GM19397 (cell line): Measurements from ENCODE around the gene ETV4.

ENCODE experiments used
- ATAC-seq: cut with Tn5 transposase; IDR thresholded peaks from one replicate; pipeline ENCODE4 v1.9.1; 2021; ENCODE audit warnings: mild to moderate bottlenecking, moderate library complexity; ENCODE audit not compliant: unreplicated experiment

ETV4 gene

DNA sequence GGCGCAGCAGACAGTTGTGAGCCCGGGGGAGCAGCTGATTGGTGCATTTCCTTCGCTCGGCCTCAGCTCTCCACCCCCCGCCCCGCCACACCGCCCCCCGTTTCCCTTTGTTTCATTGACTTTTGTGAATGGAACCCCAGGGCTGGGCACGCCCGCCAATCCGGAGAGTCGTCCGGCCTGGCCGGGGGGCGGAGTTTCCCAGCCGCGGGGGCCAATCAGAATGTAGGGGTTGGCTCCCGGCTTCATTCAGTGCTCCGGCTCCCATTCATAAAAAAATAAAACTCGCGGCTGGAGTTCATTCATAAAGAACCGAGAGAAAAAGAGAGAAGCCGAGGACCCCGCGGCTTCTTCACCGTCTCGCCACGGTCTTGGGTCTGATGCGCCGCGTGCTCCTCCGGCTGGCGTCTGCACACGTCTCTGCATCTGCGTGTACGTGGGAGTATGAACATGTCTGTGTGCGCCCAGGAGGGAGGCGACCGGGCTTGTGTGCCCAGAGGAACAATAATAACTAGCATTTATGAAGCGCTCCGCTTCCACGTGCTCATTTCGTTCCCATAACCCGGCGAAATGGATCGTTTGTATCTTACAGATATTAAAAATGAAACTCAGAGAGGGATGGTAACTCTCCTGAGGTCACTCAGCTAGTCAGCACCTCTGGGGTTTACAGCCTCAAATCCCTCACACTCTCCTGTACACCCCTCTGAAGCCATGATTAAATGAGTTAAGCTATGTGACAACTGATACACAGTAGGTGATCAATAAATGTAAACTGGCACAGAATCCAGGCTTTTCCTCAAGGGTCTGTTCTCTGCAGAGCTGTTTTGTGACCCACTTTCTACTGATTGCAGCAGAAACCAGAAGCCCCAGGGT is at the start of gene ETV4:
Gene ETV4, minus strand, starts transcription at position 22 of the 870 bp plus-strand sequence. CDS start 723 bp downstream, outside the sequence.
- peak; percentile 88 for ATAC-seq

DNA sequence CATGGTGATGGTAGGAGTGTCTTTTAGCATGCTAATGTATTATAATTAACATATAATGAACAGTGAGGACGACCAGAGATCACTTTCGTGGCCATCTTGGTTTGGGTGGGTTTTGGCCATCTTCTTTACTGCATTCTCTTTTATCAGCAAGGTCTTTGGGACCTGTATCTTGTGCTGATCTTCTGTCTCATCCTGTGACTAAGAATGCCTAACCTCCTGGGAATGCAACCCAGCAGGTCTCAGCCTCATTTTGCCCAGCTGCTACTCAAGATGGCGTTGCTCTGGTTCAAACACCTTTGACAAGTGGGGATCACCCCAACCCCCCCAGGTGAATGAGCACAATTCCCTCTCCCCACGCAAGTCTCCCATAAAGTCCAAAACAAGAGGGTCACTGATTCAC is 49.3 kb upstream of the ETV4 start:
- no peak for ATAC-seq

DNA sequence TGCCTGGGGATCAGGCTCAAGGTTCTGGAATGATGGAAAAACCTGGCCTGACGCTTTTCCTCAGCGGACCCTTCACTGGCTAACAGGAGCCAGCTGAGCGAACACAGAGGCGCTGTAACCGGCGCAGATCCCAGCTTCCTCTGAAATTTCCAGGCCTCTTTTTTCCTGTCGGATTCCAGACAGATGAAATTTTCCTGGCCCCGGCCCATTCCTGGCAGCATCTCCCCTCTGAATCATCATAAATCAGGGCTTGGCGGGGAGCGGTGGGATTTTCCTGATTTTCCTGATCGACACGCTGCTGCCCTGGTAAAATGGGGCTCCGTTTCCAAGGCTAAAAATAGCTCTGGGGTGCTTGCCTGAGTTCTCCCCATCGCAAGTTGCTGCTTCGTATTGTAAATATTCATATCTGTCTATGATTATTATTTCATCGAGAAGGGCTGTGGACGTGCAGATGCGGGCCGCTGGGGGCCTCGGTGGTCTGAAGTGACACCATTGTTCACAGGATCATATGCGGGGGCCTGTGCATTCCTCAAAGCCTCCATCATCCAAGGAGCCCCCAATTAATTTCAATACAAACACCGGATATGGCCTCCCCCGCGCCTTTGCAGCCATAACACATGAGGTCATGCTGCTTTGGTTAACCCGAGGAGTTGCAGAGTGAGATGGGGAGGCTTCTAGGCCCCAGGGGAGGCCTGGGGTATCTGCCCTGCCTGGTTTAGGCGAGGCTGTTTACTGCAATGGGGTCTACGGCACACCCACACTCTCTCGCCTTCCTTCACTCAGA is 45.8 kb upstream of the ETV4 start:
- no peak for ATAC-seq

DNA sequence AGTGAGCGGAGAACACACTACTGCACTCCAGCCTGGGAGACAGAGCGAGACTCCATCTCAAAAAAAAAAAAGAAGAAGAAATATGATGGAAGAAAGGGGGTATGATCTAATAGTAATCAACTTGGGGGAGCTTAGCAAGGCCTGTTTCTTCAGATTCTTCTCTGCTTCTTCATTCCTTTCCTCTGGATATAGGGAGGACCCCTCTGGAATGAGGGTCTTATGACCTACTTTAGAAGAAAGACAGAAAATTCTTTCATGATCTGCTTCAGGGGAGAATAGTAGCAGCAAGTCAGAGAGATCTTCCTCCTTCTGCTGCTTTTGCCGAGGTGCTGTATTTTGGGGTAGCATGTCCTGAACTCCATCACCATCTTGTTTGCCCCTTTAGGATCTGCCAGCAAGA is 44.9 kb upstream of the ETV4 start:
- ATAC-seq, result no peak

DNA sequence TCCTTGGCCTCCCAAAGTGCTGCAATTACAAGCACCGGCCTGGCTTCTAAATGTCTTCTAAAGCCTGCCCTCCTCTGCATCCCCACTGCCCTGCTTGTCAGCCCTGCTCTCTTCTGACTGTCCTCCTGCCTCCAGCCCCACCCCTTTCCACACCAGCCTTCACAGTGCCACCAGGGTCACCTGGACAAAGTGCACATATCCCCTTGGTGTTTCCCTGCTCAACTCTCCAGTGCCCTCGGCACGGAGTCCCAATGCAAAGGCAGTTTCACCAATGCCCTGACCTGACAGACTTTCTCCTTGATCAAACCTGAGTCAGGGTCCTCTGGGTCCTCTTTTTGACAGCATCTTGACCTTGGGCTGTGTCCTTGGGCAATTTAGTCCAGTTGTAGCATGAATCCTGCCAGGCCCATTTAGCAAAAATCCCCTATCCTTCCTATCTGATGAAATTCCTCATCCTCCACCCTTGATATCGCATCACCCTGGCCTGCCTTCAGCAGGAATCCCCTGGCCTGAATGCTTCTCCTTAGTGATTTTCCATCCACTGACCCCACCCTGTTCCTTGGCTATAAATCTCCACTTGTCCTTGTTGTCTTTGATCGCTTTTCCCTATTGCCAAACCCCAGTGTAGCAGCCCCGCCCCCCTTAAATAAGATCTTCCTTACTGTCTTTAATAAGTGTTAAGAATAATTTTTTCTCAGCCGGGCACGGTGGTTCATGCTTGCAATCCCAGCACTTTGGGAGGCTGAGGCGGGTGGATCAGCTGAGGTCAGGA is 42.7 kb upstream of the ETV4 start:
- ATAC-seq, result no peak

DNA sequence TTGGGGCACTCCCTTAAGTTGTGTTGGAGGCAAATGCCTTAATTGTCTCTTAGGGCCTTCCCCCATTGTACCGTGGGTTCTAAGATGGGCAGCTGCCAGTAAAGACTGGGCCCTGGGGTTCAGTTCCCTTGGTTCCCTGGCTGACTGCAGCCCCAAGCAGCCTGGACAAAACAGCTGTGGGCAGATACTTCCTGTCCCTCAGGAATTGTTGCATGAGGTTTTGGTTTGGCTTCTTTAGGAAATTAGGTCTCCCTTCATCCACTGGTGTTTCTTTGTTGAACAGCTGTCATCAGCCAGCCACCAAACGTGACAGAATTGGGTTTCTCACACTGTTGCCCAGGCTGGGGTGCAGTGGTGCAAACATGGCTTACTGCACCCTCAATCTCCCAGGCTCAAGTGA is 42.0 kb upstream of the ETV4 start:
- ATAC-seq, result no peak

DNA sequence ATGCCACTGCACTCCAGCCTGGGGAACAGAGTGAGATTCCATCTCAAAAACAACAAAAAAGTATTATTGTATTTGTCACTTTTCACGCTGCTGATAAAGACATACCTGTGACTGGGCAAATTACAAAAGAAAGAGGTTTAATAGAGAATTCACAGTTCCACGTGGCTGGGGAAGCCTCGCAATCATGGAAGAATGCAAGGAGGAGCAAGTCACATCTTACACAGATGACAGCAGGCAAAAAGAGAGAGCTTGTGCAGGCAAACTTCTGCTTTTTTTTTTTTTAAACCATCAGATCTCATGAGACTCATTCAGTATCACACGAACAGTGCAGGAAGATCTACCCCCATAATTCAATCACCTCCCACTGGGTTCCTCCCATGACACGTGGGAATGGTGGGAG is 41.5 kb upstream of the ETV4 start:
- ATAC-seq, result no peak

DNA sequence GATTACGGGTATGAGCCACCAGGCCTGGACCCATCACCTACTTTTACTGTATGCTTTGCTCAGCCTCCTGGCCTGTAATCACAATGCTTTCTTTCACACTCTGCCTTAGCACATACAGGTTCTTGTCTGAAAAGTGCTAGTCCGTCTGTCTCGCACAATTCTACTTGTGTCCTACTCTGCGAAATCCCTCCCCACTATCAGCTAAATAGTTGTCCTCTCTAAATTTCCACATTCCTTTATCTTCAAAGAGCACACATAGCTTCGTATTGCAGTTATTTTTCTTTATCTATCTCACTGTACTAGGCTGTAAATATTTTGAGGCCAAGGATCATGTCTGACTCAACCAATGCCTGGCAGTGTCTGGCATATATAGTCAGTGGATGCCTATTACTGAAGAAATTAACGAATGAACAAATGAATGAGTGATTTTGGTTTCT is 38.5 kb upstream of the ETV4 start:
- ATAC-seq, result no peak

DNA sequence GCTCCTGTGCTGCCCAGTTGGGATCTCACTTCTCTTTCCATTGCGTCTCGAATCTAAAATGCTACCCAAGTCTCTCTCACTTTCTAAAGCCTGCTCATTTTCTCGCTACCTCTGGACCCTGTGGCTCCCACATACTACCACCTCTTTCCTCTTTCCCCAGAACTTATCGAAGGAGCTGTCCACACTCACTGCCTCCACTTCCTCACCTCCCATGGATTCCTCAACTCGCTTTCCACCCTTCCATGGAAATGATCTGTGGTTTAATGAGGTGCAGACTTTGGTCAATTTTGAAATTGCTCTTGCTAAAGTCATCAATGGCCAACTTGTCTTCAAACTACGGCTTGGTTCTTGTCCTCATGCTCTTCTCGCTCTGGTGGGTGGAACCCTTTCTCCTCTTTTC is 37.2 kb upstream of the ETV4 start:
- no peak for ATAC-seq

DNA sequence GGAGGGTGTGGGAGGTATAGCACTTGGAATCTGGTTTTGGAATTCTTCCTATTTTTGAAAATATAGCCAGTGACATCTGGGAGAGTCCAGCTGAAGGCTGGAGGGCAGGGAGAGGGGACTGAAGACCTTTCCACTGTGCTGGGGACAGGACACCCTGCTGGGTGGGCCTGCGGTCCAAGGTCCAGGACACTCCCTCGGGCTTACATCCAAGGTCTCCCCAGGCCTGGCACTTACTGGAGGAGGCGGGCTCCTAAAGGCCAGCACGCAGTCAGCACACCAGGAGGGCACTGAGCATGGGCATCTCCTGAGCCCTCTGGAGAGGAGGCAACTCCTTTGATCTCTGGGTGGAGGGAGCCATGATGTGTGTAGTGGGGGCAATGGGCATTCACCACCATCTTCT is 35.5 kb upstream of the ETV4 start:
- ATAC-seq, result no peak

DNA sequence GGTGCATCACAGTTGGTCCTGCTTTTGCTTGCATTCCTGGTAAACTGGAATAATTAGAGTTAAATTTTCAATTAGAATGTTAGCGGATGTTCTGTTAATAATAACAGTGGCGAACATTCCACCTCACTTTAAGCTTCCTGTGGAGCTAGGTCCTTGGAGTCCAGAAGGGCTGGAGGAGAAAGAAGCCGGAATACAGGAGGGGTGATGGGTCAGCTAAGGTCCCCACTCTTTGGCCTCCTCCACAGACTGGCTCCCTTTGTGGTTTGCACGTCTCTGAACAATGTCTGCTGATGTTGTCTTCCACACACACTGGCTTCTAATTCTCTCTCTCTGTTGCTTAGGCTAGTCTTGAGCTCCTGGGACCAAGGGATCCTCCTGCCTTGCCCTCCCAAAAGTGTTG is 35.0 kb upstream of the ETV4 start:
- ATAC-seq, result no peak

DNA sequence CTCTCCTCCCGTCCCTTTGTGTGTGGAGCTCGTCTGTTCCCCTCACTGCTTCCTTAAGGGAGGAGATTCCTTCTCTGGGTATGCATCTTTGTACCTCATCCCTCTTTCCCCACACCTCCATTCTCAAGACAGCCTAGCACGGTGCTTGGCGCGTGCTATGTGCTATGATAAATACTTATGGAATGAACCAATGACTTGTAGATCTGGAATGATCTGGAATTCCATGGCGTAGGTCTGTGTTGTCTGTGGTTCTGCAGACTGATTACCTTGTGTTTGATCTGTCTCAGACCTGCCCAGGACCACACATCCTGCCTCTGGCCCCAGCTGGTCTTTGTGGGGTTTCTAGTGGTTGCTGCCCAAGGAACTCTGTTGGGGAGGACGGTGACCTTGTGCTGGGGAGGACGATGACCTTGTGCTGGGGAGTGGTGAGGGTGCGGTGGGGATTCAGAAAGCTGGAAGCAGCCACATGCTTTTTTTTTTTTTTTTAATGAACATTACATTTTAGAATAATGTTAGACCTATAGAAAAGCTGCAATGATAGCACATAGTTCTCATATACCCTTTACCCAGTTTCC is 33.5 kb upstream of the ETV4 start:
- ATAC-seq, result no peak

DNA sequence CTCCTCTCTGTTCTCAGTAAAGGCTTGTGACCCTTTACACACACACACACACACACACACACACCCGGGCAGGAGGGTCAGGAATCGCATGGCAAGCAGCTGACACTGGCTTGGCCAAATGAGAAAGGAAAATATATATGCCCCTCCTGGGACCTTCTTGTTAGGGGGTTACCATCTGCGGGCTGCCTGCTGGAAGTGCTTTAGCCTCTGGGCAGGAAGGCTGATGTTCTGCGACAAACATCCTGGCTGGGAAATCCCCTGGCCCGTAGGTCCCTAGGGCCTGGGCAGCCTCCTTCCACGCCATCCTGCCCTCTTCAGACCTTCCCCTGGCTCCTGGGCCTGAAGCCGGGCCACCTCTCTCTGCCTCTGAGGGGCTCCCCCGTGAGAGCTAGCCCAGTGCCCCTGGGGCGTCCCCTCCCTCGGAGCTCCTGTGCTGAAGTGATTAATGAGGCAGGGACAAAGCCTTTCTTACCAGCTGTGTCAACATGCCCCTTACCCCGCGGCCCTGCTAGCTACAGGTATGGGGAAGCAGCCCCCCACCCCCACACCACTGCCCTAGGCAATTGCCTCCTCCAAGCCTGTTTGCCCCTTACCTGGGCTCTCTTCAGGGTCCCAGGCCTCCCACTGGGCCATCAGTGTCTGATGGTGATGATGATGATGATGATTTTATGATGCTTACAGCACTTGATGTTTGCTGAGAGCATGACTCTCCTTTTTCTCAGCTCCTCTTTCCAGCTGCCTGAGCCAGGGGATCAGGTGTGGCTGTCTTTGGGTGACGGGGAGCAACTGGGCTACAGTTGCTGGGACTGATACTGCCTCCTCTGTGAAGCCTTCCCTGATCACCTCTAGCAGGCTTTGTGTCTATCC is 32.8 kb upstream of the ETV4 start:
- no peak for ATAC-seq

DNA sequence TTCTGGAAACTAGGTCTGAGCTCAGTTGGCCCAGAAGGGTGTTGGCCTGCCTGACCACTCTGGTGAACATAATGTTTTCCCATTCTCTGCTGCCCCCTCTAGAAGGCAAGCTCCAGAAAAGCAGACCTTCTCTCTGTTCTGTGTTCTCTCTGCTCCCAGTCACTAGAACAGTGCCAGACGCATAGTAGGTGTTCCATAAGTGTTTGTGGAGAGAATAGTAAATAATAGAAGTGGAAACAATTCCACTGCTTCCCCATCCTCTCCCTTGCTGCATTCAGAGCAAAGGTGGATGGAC is 32.2 kb upstream of the ETV4 start:
- ATAC-seq, result no peak

DNA sequence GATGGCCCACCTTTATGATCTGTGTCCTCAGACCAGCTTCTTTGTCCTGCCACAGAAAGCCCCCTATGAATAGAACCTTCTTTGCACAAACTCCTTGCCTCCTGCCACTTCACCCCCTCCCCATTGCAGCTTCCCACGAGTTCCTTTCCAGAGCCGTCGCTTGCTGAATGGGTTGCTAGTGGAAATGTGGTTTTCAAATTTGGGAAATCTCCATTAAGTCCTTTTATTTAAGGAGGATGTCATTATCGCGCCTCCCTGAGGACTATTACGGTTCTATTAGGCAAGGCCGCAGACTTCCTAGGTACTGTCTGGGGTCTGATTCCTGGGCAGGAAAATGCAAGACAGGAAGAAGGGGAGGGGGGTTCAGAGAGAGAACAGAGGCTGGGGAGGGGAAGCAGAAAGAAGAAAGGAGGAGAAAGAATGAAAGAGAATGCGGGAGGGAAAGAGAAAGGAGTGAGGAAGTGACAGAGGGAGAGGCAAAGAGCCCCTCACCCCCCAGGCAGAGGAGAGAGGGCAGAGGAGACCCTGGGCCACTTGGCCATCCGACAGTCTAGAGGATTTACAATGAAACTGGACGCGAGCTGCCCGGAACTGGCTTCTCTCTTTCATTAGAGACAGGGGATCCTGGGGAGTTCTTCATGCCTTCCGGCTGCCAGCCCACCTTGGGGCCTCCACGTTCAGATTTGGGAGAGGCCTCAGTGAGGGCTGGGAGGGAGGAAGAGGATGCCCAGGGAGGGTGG is 31.7 kb upstream of the ETV4 start:
- ATAC-seq, result no peak

DNA sequence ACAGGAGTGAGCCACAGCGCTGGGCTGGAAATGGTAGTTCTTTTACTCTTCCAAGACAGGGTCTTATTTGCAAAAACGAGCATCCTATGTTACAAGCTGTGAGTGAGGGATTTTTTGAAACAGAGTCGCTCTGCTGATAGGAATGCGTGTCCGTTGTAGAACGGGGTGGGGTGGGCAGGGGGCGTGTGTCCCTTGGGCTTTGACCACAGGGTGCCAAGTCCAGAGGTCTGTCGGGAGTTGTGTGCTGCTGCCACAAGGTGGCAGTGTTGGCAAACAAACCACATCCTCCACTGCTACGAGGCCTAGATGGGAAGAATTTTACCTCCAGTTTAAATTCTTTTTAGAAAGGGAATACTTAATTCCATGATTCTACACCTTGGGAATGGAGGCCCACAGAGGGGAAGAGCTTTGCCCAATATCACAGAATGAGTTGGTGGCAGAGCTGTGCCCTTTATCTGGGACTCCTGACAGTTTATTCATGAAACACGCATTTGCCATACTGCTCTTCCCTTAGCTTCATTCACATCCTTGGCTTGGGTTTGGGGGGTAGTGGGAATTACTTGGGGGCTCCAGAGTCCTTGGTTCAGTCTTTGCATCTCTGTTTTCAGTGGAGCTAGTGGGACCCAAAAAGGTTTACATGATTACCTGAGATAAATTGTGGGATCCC is 30.6 kb upstream of the ETV4 start:
- ATAC-seq, result no peak

DNA sequence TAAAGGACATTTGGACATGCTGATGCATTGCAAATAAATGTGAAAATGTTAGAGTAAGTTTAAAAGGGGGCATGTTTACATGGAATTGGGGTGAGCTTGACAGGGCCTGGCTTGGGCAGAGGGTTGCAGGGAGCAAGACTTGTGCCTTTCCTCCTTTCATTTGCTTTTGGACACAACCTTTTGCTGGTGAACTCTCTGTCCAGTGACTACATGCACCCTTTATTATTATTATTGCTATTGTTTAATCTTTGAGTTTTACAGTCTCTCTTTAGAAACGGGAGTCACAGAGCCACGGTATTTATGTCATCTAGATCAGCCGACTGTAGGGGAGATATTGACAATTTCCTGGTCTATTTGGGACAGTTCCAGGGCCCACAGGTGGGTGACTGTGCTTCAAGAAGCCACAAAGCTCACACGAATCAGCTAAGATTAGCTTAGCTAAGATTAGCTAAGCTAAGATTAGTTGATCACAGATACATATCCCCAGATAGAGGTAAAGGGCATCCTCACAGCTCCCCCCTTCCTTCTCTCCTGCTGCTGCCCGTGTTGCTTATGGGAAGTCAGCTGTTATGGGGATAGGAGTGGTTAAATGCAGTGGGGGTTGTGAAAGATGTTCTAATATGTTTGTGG is 28.9 kb upstream of the ETV4 start:
- no peak for ATAC-seq

DNA sequence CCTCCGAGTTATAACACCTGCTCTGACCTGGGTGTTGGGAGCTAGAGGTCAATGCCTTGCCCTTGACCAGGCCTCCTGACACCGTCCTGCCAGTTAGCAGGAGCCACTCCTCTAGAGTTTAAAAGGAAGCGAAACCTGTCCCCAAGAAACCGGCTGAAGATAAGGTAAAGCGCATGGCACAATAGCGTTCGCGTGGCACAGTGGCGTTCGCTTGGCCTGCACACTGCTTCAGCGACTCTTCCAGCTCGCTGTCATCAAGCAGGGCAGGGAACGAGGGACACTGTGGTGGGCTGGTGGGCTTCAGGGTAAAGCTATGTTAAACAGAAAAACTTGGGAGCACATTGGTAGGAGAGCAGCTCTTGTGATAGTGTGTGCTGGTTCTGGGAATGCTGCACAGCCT is 28.2 kb upstream of the ETV4 start:
- ATAC-seq, result no peak
